GM12892 (cell line): ENCODE measurements around the gene DRD5. TPM values are rescaled to one million over a fixed set of nuclear protein-coding genes. Genes with fewer than 3 reads are reported as not detected.
"Not testable (repeated sequence)": the region's sequence is repeated elsewhere in the genome, so short reads cannot be mapped to it uniquely, and the experiment has no call there.

Source experiments
- DNase-seq: peaks from one replicate; pipeline ENCODE4 v3.0.0; 2011; ENCODE audit not compliant: insufficient read length
- FAIRE-seq: peaks from 2 replicates; lab custom pipeline; 2011; peaks lifted over from hg19 to GRCh38; lab: Jason Lieb, UNC
- POLR2A ChIP-seq: IDR thresholded peaks from 2 replicates; pipeline ENCODE4 v1.6.1; 2011; ENCODE audit warnings: low read depth, low read length, control low read depth
- POLR2AphosphoS5 ChIP-seq: IDR thresholded peaks from 2 replicates; pipeline ENCODE4 v1.6.1; 2011; ENCODE audit warnings: low read depth, low read length, control low read depth
- TAF1 ChIP-seq: IDR thresholded peaks from 2 replicates; pipeline ENCODE4 v1.6.1; 2011; ENCODE audit warnings: low read depth, mild to moderate bottlenecking, control low read depth, low read length, borderline replicate concordance
- polyA plus RNA-seq: library from polyadenylated mRNA; unstranded; fragments of >200 nt; gene quantifications from one replicate; pipeline ENCODE4 v1.2.1, GENCODE V29; 2012; ENCODE audit warnings: missing spikeins, inconsistent platforms; ENCODE audit not compliant: missing spikeins

DRD5 gene
- polyA plus RNA-seq: not detected

DNA sequence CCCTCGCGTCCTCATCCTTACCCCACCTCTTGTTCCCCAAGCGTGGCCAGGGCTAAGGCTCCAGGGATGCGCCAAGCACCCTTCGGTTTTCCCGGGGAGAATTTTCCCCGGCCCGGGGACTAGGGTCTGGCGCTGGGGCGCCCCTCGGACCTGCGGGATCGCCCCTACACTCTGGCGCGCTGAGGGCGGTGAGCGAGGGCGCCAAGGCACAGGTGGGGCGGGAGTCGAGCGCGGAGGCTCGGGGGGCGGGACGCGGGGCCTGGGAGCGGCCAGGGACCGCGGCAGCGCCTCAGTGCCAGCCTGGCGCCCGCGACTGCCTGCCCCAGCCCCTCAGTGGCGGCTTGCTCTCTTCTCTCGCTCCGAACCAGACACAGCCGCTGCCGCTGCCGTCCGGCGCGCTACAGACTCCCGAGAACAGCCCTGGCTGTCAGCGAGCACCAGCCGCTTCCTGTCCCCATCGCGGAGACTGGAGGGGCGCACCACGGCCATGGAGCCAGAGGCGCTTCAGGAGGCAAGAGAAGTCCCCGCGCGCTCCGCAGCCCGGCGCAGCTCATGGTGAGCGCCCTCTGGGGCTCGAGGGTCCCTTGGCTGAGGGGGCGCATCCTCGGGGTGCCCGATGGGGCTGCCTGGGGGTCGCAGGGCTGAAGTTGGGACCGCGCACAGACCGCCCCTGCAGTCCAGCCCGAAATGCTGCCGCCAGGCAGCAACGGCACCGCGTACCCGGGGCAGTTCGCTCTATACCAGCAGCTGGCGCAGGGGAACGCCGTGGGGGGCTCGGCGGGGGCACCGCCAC, at the start of gene DRD5:
DRD5 (plus strand) TSS at position 292 of the 793 bp plus-strand sequence; CDS start at position 688, 396 bp downstream.
- FAIRE-seq: no peak
- no peak for DNase-seq
- no peak for TF ChIP-seq POLR2AphosphoS5
- TF ChIP-seq TAF1: no peak
- no peak for TF ChIP-seq POLR2A

DNA sequence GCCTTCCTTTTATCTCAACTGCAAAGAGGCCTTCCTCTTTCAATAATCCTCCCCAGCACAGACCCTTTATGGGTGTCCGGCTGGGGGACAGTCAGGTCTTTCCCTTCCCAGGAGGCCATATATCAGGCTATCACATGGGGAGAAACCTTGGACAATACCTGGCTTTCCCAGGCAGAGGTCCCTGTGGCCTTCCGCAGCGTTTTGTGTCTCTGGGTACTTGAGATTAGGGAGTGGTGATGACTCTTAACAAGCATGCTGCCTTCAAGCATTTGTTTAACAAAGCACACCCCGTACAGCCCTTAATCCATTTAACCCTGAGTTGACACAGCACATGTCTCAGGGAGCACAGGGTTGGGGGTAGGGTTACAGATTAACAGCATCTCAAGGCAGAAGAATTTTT, 49.2 kb upstream of the DRD5 start:
- not testable (repeated sequence) for FAIRE-seq, DNase-seq

DNA sequence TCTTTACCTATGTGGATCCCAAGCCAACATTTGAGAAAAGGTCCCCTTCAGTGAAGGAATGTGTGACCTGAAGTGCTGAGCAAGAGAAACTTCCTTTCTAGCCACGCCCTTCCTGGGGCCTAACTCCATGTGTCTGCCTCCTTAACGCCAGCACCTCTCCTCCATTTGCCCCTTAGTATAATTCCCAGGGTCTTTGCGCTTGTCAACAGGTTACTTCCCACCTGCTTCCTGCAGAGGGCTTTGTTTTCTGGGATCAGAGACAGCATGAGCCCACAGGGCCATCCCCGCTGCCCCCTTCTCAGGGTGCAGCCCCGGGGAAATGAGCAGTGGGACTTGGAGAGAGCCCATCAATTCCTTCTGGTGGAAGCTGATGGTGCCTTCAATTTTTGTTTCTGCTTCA, 45.9 kb upstream of the DRD5 start:
- DNase-seq: no peak
- FAIRE-seq: no peak
- TF ChIP-seq POLR2A: no peak
- no peak for TF ChIP-seq TAF1
- TF ChIP-seq POLR2AphosphoS5: no peak

DNA sequence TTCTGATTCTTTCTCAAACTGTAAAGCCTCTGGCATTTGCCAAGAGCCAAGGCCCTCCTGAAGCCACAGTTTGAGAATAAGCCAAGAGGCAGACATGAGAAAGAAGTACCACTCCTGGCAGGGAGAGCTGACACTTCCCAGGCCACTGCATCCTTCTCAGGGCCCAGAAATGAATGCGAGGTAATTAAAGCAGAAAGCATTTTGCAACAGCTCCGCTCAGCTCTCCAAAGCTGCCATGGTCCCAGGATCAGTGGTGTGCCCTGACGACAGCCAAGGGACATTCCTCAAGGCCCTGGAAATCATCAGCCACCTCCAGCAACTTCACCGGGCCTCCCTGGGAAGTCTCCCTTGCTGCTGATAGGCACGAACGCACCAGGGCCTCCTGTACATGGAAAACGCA, 44.2 kb upstream of the DRD5 start:
- not testable (repeated sequence) for FAIRE-seq, DNase-seq

DNA sequence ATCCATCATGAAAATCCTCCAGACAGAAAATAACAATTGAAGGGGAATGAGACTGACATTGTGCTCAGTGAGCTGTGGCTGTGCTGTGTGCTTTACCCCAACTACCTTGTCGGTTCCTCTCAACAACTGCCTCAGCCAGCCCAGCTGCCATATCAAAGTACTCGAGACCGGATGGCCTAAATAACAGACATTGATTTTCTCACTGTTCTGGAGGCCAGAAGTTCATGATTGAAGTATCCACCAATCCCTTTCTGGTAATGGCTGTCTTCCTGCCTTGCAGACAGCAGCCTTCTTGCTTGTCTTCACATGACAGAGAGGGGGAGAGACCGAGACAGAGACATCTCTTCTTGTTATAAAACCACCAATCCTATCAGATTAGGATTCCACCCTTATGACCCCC, 37.6 kb upstream of the DRD5 start:
- DNase-seq, FAIRE-seq: not testable (repeated sequence)

DNA sequence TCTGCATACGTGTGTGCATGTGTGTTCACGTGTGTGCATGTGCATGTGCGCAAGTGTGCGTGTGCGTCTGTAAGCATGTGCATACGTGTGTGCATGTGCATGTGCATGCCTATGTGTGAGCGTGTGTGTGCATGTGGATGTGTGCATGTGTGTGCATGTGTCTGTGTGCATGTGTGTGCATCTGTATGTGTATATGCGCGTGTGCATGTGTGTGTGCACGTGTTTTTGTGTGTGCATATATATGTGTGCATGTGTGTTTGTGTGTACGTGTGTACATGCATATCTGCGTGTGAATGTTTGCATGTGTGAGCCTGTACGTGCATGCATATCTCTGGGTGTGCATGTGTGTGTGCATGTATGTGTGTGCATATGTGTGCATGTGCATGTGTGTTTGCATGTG, 35.7 kb upstream of the DRD5 start:
- DNase-seq (no peak), FAIRE-seq (no peak)
- TF ChIP-seq POLR2AphosphoS5 (no peak), TAF1 (no peak), POLR2A (no peak)

DNA sequence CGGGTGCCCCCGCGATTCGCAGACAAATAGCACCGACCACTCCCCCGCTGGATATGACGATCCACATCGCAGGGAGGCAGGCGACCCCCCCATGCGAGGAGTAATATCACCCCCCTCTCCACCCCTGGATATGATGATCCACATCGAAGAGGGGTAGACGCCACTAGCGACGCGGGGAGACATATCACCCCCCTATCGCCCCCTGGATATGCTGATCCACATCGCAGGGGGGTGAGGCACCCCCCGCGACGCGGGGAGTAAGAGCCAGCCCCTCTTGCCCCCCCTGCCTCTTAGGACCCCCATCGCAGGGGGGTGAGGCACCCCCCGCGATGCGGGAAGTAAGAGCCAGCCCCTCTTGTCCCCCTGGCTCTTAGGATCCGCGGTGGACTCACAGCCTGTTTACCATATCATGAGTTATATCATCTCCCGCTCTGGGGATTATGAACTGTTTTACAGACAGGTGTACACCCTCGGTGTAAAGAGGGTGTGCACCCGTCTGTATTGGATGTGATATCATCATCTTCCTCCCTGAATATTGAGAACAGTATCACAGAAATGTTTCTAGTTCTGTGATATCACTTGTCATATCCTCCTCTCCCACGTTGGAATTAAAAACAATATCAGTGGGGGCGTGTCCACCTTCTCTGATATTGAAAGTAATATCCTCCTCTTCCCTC, 22.7 kb upstream of the DRD5 start:
- TF ChIP-seq TAF1: no peak
- no peak for TF ChIP-seq POLR2A
- TF ChIP-seq POLR2AphosphoS5: no peak
- DNase-seq (no peak), FAIRE-seq (no peak)

DNA sequence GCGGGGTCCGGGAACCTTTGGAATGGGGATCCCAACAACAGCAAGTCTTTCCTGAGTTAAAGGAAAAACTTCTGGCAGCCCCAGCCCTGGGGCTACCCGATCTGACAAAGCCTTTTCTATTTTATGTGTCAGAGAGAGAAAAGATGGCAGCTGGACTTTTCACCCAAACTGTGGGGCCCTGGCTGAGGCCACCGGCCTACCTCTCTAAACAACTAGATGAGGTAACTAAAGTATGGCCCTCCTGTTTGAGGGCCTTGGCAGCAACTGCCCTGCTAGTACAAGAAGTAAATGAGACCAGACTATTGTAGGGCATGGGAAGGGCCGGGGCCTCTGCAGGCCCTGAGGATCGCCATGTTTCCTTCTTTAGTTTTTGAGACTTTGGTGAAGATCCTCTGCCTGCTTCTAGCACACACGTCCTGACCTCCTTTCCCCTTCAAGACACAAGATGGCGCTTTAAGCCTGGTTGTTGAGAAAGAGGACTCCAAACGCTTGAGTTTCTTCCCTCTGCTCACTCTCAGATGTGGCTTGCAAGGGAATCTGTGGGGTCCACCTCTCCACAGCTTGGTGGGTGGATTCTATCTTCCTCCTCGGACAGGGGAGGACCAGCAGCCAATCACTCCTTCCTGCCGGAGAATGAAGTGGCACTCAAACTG, 18.5 kb upstream of the DRD5 start:
- DNase-seq: peak; percentile 29
- peak; percentile 38 for FAIRE-seq
- TF ChIP-seq POLR2A (no peak), POLR2AphosphoS5 (no peak), TAF1 (no peak)

DNA sequence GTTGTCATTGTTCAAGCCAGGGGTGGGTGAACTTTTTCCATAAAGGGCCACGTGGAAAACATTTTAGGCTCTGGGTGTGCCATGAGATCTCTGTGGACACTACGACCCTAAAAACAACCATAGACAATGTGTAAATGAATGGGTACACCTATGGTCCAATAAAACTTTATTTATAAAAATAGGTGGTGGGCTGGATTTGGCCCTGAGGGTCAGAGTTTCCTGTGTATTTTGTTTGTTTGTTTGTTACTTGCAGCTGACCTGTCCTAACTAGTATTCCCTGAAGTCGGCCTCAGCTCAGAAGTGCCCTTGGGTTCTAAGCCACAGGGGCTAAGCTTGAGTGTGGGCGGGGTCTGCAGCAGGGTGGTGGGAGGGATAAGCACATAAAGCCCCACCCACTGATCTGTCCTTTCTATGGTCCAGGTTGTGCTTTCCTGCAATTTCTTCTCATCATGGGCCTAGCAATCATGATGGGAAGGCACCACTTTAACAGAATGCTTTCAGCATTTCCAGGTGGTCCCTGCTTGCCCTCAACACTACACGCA, 17.2 kb upstream of the DRD5 start:
- no peak for FAIRE-seq
- no peak for DNase-seq
- no peak for TF ChIP-seq POLR2AphosphoS5
- no peak for TF ChIP-seq POLR2A
- no peak for TF ChIP-seq TAF1

DNA sequence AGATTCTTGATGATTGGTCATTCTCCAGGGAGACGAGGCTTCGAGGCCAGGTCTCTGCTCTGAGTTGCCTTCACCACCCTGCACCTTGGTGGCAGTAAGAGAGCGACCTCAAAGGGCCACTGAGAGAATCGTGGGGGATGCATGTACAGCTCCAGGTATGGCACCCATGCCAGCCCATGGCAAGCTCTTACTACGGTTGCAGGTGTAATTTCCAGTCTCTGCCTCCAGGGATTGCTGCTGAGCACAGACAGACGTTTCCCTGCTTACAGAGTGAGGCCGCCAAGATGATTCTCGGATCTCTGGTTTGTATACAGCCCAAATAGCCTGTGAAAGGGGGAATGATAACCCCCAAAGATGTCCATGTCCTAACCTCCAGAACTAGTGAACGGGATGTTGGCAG, 16.3 kb upstream of the DRD5 start:
- FAIRE-seq (peak; percentile 90), DNase-seq (no peak)
- TF ChIP-seq POLR2AphosphoS5: no peak
- TF ChIP-seq POLR2A: no peak
- TF ChIP-seq TAF1: no peak

DNA sequence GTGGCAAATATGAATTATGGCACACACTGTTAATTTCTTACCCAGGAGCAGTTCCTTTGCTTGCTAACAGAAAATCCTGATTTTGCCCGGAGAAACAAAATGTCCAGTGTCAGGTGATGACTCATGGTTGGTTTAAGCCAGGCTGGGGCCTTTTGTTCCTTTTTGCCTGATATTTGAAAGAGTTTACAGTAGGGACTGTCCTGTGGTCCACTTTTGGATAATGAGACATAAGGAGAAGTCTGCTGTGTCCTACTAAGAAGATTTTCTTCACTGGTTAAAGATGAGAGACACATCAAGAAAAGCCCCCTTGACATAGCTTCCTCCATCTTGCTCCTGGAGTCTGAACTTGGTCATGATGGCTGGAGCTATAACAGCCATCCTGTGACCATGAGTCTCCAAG, 12.1 kb upstream of the DRD5 start:
- no peak for TF ChIP-seq POLR2A
- TF ChIP-seq POLR2AphosphoS5: no peak
- no peak for TF ChIP-seq TAF1
- DNase-seq: no peak
- FAIRE-seq: no peak

DNA sequence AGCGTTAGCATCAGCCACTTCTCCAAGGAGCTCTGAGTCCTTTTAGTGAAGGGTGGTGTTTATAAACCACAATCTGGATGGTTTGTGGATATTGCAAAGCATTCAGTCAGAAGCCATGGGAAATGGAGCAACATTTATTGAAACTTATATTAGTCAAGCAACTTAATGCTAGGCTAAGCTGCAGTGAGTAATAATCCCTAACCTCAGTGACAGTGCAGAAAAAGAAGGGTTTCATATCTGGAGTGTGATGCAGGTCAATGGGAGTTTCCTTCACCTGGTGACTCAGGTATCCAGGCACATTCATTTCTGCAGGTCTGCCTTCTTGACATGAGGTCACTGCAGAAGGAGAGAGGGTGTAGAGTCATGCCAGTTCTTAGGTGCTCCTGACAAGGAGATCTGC, 10.4 kb upstream of the DRD5 start:
- DNase-seq (no peak), FAIRE-seq (no peak)
- TF ChIP-seq POLR2AphosphoS5 (no peak), TAF1 (no peak), POLR2A (no peak)
